NB4 (cell line): ENCODE results near the gene ARL6IP6.

Source experiments
- CTCF ChIP-seq: IDR thresholded peaks from one replicate; pipeline ENCODE4 v1.5.1; 2012; ENCODE audit warnings: low read depth, low read length
- MAX ChIP-seq: IDR thresholded peaks from 2 replicates; pipeline ENCODE4 v1.6.1; 2011; ENCODE audit warnings: low read depth, low read length
- MYC ChIP-seq: IDR thresholded peaks from 2 replicates; pipeline ENCODE4 v1.6.1; 2011; ENCODE audit warnings: low read depth, low read length
- POLR2A ChIP-seq: IDR thresholded peaks from 2 replicates; pipeline ENCODE4 v1.6.1; 2011; ENCODE audit warnings: mild to moderate bottlenecking; ENCODE audit not compliant: insufficient read length; ENCODE audit errors: extremely low read depth

GRCh38 chr2:152743002-152743401 lies 24.6 kb downstream of the ARL6IP6 start:
- TF ChIP-seq CTCF (peak; percentile 16), POLR2A (no peak), MAX (no peak), MYC (no peak)
